Endothelial cell of umbilical vein (primary cell): Measurements from ENCODE around the gene KIFC3. TPM values are rescaled to one million over a fixed set of nuclear protein-coding genes. Genes with fewer than 3 reads are reported as not detected.

Experiments used
- BruUV-seq: library from RNA; stranded (reverse); fragments of 400-500 nt; replicated peaks from 2 replicates; lab custom pipeline; 2021; lab: Mats Ljungman, UMichigan
- CTCF ChIA-PET: fragments of 300-600, 350-600 bp; sonication (Branson Sonifier 250); formaldehyde crosslinking; loops from one replicate; lab custom pipeline; 2021; ENCODE audit warnings: antibody characterized with exemption, inconsistent platforms; lab: Charles Lee
- POLR2A ChIA-PET: fragments of 300-600, 350-600 bp; sonication (Branson Sonifier 250); formaldehyde crosslinking; loops from one replicate; lab custom pipeline; 2021; ENCODE audit warnings: antibody characterized with exemption, inconsistent platforms; lab: Charles Lee
- DNase-seq: peaks from one replicate; pipeline ENCODE4 v3.0.0-alpha.2; 2011; ENCODE audit warnings: low read depth, low spot score
- FAIRE-seq: peaks from 2 replicates; lab custom pipeline; 2011; peaks lifted over from hg19 to GRCh38; lab: Jason Lieb, UNC
- H2AFZ ChIP-seq: 2 replicates; pipeline ENCODE4 v1.6.0; 2012; ENCODE audit warnings: low read depth, low read length, control low read depth, inconsistent platforms
- H3K27ac ChIP-seq: 2 replicates; pipeline ENCODE4 v1.5.1; 2011; ENCODE audit warnings: low read depth, mild to moderate bottlenecking, control low read depth, low read length, moderate library complexity; ENCODE audit not compliant: insufficient read depth
- H3K27me3 ChIP-seq, 2 experiments: 2 replicates each; pipeline versions ENCODE4 v1.6.0 to v1.6.1; 2011; ENCODE audit warnings: low read length in 2 of 2, mixed read lengths in 1 of 2; ENCODE audit not compliant: control insufficient read depth in 2 of 2, insufficient read depth in 2 of 2
- H3K36me3 ChIP-seq, 2 experiments: 2 replicates in 1 of 2; 3 replicates in 1 of 2; pipeline ENCODE4 v1.5.1; 2011; ENCODE audit warnings: low read length in 2 of 2, mild to moderate bottlenecking in 1 of 2, moderate library complexity in 1 of 2; ENCODE audit not compliant: control insufficient read depth in 2 of 2, insufficient read depth in 2 of 2; ENCODE audit errors: extremely low read depth in 1 of 2
- H3K4me1 ChIP-seq: 3 replicates; pipeline ENCODE4 v1.5.1; 2011; ENCODE audit warnings: mild to moderate bottlenecking, low read length; ENCODE audit not compliant: control insufficient read depth, insufficient read depth; ENCODE audit errors: extremely low read depth
- H3K4me2 ChIP-seq: 2 replicates; pipeline ENCODE4 v1.6.1; 2011; ENCODE audit warnings: low read length, control low read depth, mixed read lengths; ENCODE audit not compliant: insufficient read depth
- H3K4me3 ChIP-seq, 3 experiments: fragments of 200-600 bp in 1 of 3; sonication (generic), shearing (Covaris generic) in 1 of 3; replicated peaks in 1 of 3; 2 replicates each; pipeline ENCODE4 v1.5.1; 2011 to 2016; ENCODE audit warnings: control low read depth in 3 of 3, low read length in 3 of 3, mild to moderate bottlenecking in 2 of 3, inconsistent platforms in 1 of 3, low read depth in 1 of 3, moderate library complexity in 1 of 3; ENCODE audit not compliant: insufficient read depth in 1 of 3
- H3K79me2 ChIP-seq: 2 replicates; pipeline ENCODE4 v1.6.0; 2012; ENCODE audit warnings: low read length, inconsistent platforms; ENCODE audit not compliant: control insufficient read depth, insufficient read depth
- H3K9ac ChIP-seq: replicated peaks from 2 replicates; pipeline ENCODE3; 2011; ENCODE audit warnings: low read length, control low read depth; ENCODE audit not compliant: insufficient read depth; ENCODE audit errors: extremely low read depth
- H3K9me1 ChIP-seq: replicated peaks from 3 replicates; pipeline ENCODE4 v1.6.0; 2011; ENCODE audit warnings: mild to moderate bottlenecking, low read length; ENCODE audit not compliant: control insufficient read depth, insufficient read depth; ENCODE audit errors: extremely low read depth
- H3K9me3 ChIP-seq: replicated peaks from 2 replicates; pipeline ENCODE4 v1.5.1; 2012; ENCODE audit warnings: low read length, inconsistent platforms; ENCODE audit not compliant: control insufficient read depth, insufficient read depth
- H4K20me1 ChIP-seq: replicated peaks from 2 replicates; pipeline ENCODE3; 2011; ENCODE audit warnings: mild to moderate bottlenecking, low read length; ENCODE audit not compliant: control insufficient read depth, insufficient read depth; ENCODE audit errors: extremely low read depth
- FOS ChIP-seq: IDR thresholded peaks from 2 replicates; pipeline ENCODE4 v1.6.1; 2011; ENCODE audit warnings: mild to moderate bottlenecking, low read length, moderate library complexity, borderline replicate concordance; ENCODE audit not compliant: insufficient read depth
- GATA2 ChIP-seq: IDR thresholded peaks from 2 replicates; pipeline ENCODE4 v1.7.0; 2011; ENCODE audit warnings: low read depth, mild to moderate bottlenecking, moderate library complexity, mixed read lengths, low read length; ENCODE audit not compliant: insufficient read length, insufficient read depth
- MYC ChIP-seq: IDR thresholded peaks from one replicate; pipeline ENCODE4 v1.6.1; 2011; ENCODE audit warnings: mild to moderate bottlenecking, low read depth, low read length
- POLR2A ChIP-seq: IDR thresholded peaks from 2 replicates; pipeline ENCODE4 v1.6.1; 2012; ENCODE audit warnings: low read depth, mild to moderate bottlenecking, control low read depth, low read length
- POLR2AphosphoS5 ChIP-seq: IDR thresholded peaks from 2 replicates; pipeline ENCODE4 v1.6.1; 2012; ENCODE audit warnings: low read depth, mild to moderate bottlenecking, control low read depth, low read length, moderate library complexity; ENCODE audit not compliant: insufficient read depth
- dilution Hi-C: fragments of 300-500 bp; cut with MboI; formaldehyde crosslinking; loops from one replicate; pipeline ENCODE4 v1.15.0; 2019; ENCODE audit warnings: low sequenced_read_pairs; ENCODE audit not compliant: extremely low pct_ligation_motif_present
- intact Hi-C: fragments of 100-400 bp; cut with micrococcal nuclease; formaldehyde crosslinking; loops from one replicate; pipeline ENCODE4 v1.10.0; 2022
- polyA plus RNA-seq, 4 experiments: library from polyadenylated mRNA; depleted of rRNA in 3 of 4; stranded (reverse) in 3 of 4; unstranded in 1 of 4; fragments of >200 nt; gene quantifications; 2 replicates each; pipeline versions ENCODE4 v1.2.1 to v1.2.3, GENCODE V29; 2011 to 2012; ENCODE audit warnings: missing spikeins in 1 of 4
- total RNA-seq: library from RNA; stranded (reverse); gene quantifications from 2 replicates; pipeline ENCODE4 v1.2.3, GENCODE V29; 2021
- TF ChIP-seq, protein P1 (sequence below): IDR thresholded peaks from 2 replicates; pipeline ENCODE4 v1.6.1; 2011; ENCODE audit not compliant: insufficient read depth, insufficient read length
- TF ChIP-seq, protein P2 (sequence below), 2 donors: IDR thresholded peaks; 1 replicate in 1 of 2; 2 replicates in 1 of 2; pipeline ENCODE4 v1.5.1; 2011; ENCODE audit warnings: low read length in 2 of 2, mild to moderate bottlenecking in 2 of 2, moderate library complexity in 2 of 2, control low read depth in 1 of 2, inconsistent platforms in 1 of 2, low read depth in 1 of 2; ENCODE audit not compliant: insufficient read depth in 1 of 2; ENCODE audit errors: extremely low read depth in 1 of 2

The KIFC3 gene
- total and polyA plus RNA-seq, 2 donors (not counting 3 experiments of a cell fraction or from before 2014, with no cell fraction given), result 36.3 to 62.2 TPM

DNA sequence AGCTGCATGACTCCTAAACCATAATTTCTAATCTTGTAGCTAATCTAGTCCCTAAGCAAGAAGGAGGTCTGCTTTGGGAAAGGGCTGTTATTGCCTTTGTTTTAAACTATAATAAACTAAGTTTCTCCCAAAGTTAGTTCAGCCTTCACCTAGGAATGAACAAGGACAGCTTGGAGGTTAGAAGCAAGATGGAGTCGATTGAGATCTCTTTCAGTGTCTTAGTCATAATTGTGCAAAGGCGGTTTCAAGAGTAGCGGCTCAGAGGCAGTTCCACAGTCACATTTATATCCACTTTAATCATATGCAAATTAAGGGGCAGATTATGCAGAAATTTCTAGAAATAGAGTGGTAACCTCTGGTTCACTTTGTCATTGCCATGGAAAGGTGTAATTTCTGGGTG, 90.3 kb downstream of the KIFC3 start:
- Histone ChIP-seq H3K36me3 (no peaks in the 10 kb centered on the region), H2AFZ (no peak overlapping the region), H3K79me2 (no peaks in the 10 kb centered on the region), H3K27me3 (peaks cover 20 to 34% of the 10 kb centered on the region in 2 experiments), H3K9ac (no peak overlapping the region), H3K9me3 (no peaks in the 10 kb centered on the region), H3K27ac (no peak overlapping the region), H3K4me2 (no peak overlapping the region), H3K9me1 (no peaks in the 10 kb centered on the region), H3K4me3 (no peak overlapping the region), H3K4me1 (no peaks in the 10 kb centered on the region), H4K20me1 (no peaks in the 10 kb centered on the region)
- no peak for DNase-seq
- FAIRE-seq, result no peak
- intact Hi-C loops (no loop called here), dilution Hi-C loops (no loop called here)
- POLR2A ChIA-PET, result no interaction called here
- TF ChIP-seq, protein P1, sequence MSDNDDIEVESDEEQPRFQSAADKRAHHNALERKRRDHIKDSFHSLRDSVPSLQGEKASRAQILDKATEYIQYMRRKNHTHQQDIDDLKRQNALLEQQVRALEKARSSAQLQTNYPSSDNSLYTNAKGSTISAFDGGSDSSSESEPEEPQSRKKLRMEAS, result no peak
- TF ChIP-seq, protein P2, sequence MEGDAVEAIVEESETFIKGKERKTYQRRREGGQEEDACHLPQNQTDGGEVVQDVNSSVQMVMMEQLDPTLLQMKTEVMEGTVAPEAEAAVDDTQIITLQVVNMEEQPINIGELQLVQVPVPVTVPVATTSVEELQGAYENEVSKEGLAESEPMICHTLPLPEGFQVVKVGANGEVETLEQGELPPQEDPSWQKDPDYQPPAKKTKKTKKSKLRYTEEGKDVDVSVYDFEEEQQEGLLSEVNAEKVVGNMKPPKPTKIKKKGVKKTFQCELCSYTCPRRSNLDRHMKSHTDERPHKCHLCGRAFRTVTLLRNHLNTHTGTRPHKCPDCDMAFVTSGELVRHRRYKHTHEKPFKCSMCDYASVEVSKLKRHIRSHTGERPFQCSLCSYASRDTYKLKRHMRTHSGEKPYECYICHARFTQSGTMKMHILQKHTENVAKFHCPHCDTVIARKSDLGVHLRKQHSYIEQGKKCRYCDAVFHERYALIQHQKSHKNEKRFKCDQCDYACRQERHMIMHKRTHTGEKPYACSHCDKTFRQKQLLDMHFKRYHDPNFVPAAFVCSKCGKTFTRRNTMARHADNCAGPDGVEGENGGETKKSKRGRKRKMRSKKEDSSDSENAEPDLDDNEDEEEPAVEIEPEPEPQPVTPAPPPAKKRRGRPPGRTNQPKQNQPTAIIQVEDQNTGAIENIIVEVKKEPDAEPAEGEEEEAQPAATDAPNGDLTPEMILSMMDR (IDR thresholded peaks at IDR 0.05; ENCODE audit: extremely low read depth in 1 of 2, insufficient read depth in 1 of 2, low read depth in 1 of 2, low read length in 2 of 2), result no peak
- TF ChIP-seq POLR2A (no peak), MYC (no peak), GATA2 (no peak), POLR2AphosphoS5 (no peak), FOS (no peak)
- CTCF ChIA-PET, result interaction anchor here (1.5 to 3.3 kb wide), 3 partner anchors 11 to 135 kb away, joined by 4 to 21 read pairs (median 12); no protein-coding TSS in a partner anchor
- BruUV-seq, result no TSS peak
